Neutrophil (primary cell): Measurements from ENCODE around the gene AKAIN1.

Source experiments
- H3K27ac ChIP-seq: fragments of 200-600 bp; sonication (generic); 2 replicates; pipeline ENCODE4 v1.5.1; 2016; ENCODE audit warnings: mild to moderate bottlenecking, moderate library complexity
- H3K27me3 ChIP-seq: fragments of 200-600 bp; sonication (generic); 2 replicates; pipeline ENCODE4 v1.6.0; 2016; ENCODE audit warnings: mild to moderate bottlenecking
- H3K36me3 ChIP-seq: fragments of 200-600 bp; sonication (generic); 2 replicates; pipeline ENCODE4 v1.5.1; 2017
- H3K4me1 ChIP-seq, 2 experiments: fragments of 200-600 bp in 1 of 2; sonication (generic) in 1 of 2; 1 replicate in 1 of 2; 2 replicates in 1 of 2; pipeline versions ENCODE4 v1.5.1 to v1.6.1; 2013 to 2016; ENCODE audit warnings: low read depth in 1 of 2, low read length in 1 of 2, mild to moderate bottlenecking in 1 of 2, moderate library complexity in 1 of 2; ENCODE audit not compliant: control insufficient read depth in 1 of 2, insufficient read depth in 1 of 2
- H3K4me3 ChIP-seq, 2 experiments: fragments of 200-600 bp in 1 of 2; sonication (generic) in 1 of 2; 1 replicate in 1 of 2; 2 replicates in 1 of 2; pipeline ENCODE4 v1.5.1; 2013 to 2016; ENCODE audit warnings: low read depth in 1 of 2, low read length in 1 of 2, mild to moderate bottlenecking in 1 of 2, moderate library complexity in 1 of 2
- H3K9me3 ChIP-seq: fragments of 200-600 bp; sonication (generic); 2 replicates; pipeline ENCODE4 v1.5.1; 2016
- TF ChIP-seq, protein P1 (sequence below): fragments of 200-600 bp; sonication (generic); IDR thresholded peaks from 2 replicates; pipeline ENCODE4 v1.5.1; 2016; ENCODE audit warnings: antibody characterized with exemption

AKAIN1 gene

DNA sequence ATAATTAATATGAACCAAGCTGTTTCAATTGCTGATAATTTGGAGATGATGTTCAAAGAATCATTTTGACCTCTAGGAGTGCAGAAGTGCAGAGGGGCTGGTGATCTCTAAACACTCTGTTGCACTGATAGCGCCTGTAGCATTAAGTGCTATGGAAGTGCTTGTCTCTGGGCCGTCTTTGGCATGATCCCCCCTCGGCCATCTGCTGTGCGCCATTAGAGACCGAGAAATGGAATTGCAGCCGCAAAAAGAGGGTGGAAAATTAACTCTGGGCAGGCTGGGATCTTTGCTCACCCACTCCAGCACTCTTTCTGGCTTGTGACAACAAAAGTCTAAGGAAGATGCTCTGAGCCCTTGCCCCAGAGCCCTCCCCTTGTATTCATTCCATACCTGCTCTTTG lies 23.4 kb downstream of the AKAIN1 start:
- Histone ChIP-seq H3K36me3 (no peaks in the 10 kb centered on the region), H3K4me1 (no peaks in the 10 kb centered on the region), H3K27me3 (no peaks in the 10 kb centered on the region), H3K9me3 (no peaks in the 10 kb centered on the region), H3K4me3 (no peak overlapping the region), H3K27ac (no peak overlapping the region)
- TF ChIP-seq, protein P1, sequence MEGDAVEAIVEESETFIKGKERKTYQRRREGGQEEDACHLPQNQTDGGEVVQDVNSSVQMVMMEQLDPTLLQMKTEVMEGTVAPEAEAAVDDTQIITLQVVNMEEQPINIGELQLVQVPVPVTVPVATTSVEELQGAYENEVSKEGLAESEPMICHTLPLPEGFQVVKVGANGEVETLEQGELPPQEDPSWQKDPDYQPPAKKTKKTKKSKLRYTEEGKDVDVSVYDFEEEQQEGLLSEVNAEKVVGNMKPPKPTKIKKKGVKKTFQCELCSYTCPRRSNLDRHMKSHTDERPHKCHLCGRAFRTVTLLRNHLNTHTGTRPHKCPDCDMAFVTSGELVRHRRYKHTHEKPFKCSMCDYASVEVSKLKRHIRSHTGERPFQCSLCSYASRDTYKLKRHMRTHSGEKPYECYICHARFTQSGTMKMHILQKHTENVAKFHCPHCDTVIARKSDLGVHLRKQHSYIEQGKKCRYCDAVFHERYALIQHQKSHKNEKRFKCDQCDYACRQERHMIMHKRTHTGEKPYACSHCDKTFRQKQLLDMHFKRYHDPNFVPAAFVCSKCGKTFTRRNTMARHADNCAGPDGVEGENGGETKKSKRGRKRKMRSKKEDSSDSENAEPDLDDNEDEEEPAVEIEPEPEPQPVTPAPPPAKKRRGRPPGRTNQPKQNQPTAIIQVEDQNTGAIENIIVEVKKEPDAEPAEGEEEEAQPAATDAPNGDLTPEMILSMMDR = no peak

DNA sequence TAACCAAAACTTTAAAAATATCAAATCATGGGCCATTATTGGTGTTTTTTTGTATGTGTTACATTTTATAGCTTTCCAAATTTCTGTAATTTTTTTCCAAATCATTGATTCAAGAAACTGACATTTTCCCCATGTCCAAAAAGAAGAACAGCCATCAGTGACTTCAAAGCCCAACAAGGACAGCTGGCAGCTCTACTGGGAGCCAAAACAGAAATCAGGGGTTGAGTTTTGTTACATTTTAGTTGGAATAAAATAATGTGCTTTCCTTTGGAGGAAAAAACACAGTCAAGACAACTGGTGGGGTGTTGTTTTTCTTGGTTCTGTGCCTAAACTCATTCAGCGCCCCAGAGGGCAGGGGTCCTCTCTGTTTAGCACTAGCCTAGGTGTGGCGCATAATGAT lies 23.8 kb downstream of the AKAIN1 start:
- TF ChIP-seq, protein P1 = no peak
- H3K36me3 ChIP-seq = no peaks in the 10 kb centered on the region
- no peaks in the 10 kb centered on the region for H3K4me1 ChIP-seq
- H3K27me3 ChIP-seq = no peaks in the 10 kb centered on the region
- H3K9me3 ChIP-seq = no peaks in the 10 kb centered on the region
- H3K27ac ChIP-seq = no peak overlapping the region
- H3K4me3 ChIP-seq = no peak overlapping the region

DNA sequence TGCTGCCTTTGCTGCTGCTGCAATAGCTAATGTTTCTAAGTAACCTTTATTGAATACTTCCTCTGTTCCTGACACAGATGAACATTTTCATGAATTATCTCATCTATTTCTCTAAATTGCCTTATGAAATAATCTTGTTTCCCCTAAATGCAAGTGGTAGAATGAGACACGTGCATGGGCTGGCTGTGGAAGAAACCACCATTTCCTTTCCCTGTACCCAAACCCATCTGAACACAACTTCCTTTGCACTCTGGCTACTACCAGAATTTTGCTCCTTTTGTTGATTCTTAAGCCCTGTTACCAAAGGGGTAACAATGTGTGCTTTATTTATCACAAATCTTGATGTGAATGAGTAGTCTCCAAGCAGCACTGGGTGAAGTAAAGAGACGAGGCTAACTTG lies 29.2 kb downstream of the AKAIN1 start:
- H3K27ac ChIP-seq = no peak overlapping the region
- no peaks in the 10 kb centered on the region for H3K27me3 ChIP-seq
- no peaks in the 10 kb centered on the region for H3K4me1 ChIP-seq
- H3K36me3 ChIP-seq = no peaks in the 10 kb centered on the region
- no peaks in the 10 kb centered on the region for H3K9me3 ChIP-seq
- H3K4me3 ChIP-seq = no peak overlapping the region
- TF ChIP-seq, protein P1 = no peak

DNA sequence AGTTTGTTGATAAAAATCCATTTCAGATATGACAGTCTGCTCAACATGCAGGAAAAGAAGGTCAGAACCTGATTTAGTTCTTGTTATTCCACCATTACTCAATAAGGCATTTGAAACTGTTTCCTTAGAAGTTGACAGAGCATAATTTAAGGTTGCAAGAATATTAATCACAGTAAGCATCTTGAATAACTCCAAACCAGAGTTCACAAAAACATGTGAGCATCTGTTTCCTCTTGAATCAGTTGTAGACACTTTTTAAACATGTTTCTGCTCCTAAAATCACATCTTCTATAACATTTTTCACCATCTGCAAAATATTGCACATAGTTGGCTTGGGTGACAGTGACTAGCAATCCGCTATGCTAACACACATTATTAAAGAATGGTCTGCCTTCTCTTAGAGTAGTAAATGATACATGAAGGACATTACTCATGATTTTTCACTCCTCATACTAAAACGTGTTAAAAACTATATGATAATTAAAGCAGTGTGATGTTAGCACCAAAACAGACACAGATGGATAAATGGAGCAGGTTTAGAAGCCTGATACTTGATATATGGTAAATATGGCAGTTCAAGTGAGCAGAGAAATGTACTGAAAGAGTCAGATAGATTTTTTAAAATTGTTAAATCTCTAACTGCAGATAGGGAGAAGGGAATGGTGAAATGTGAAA lies 30.3 kb downstream of the AKAIN1 start:
- H3K4me3 ChIP-seq = no peak overlapping the region
- no peaks in the 10 kb centered on the region for H3K4me1 ChIP-seq
- TF ChIP-seq, protein P1 = no peak
- H3K27me3 ChIP-seq = no peaks in the 10 kb centered on the region
- no peaks in the 10 kb centered on the region for H3K36me3 ChIP-seq
- no peak overlapping the region for H3K27ac ChIP-seq
- H3K9me3 ChIP-seq = no peaks in the 10 kb centered on the region

DNA sequence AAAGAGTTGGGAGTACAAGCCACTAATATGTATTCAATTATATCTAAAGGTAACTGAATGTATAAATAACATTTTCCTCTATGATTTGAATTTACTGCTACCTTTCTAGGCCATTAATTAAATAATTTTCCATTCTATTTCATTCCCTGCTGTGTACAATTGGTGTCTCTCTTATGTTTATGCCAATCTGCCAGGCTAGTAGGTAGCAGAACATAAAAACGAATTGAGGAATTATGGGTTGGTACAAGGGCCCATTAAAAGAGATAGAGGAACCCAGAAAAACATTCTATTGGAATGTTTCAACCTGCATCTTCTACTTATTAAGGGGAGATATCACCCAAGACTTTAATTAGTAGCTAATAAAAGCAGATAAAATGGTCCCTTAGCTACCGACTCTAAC lies 32.2 kb downstream of the AKAIN1 start:
- H3K27ac ChIP-seq = no peak overlapping the region
- no peaks in the 10 kb centered on the region for H3K36me3 ChIP-seq
- no peaks in the 10 kb centered on the region for H3K4me1 ChIP-seq
- no peaks in the 10 kb centered on the region for H3K9me3 ChIP-seq
- no peaks in the 10 kb centered on the region for H3K27me3 ChIP-seq
- TF ChIP-seq, protein P1 = no peak
- H3K4me3 ChIP-seq = no peak overlapping the region
